Ovary (tissue), 9 donors: ENCODE results near the gene ZPBP2. TPM values are rescaled to one million over a fixed set of nuclear protein-coding genes. Genes with fewer than 3 reads are reported as not detected.

Experiments
- DNase-seq, 5 donors: peaks; one replicate each; pipeline ENCODE4 v3.0.0-alpha.2; 2019 to 2020
- H3K27ac ChIP-seq, 2 donors: fragments of 200-600 bp; one replicate each; pipeline versions ENCODE4 v1.5.1 to v1.8.0; 2019 to 2022
- H3K27me3 ChIP-seq: fragments of 200-600 bp; one replicate; pipeline ENCODE4 v1.8.0; 2022
- H3K36me3 ChIP-seq: fragments of 200-600 bp; sonication (generic); one replicate; pipeline ENCODE4 v1.5.1; 2019
- H3K4me1 ChIP-seq: one replicate; pipeline ENCODE4 v1.8.1; 2013; ENCODE audit warnings: mild to moderate bottlenecking, moderate library complexity; ENCODE audit not compliant: insufficient read depth
- H3K4me3 ChIP-seq: fragments of 200-600 bp; sonication (generic); one replicate; pipeline ENCODE4 v1.5.1; 2017
- H3K9me3 ChIP-seq, 2 donors: fragments of 200-600 bp in 1 of 2; sonication (generic) in 1 of 2; one replicate each; pipeline versions ENCODE4 v1.5.1 to v1.8.1; 2013 to 2019; ENCODE audit warnings: mild to moderate bottlenecking in 1 of 2, moderate library complexity in 1 of 2
- CTCF ChIP-seq, 3 donors: fragments of 450-650 bp in 2 of 3; fragments of 200-600 bp in 1 of 3; IDR thresholded peaks; one replicate each; pipeline versions ENCODE4 v1.5.1 to v1.8.0; 2016 to 2022; ENCODE audit warnings: antibody characterized with exemption in 3 of 3, mild to moderate bottlenecking in 1 of 3
- EP300 ChIP-seq: sonication (generic); formaldehyde crosslinking; IDR thresholded peaks from one replicate; pipeline ENCODE4 v1.6.1; 2017; ENCODE audit warnings: antibody characterized with exemption
- POLR2A ChIP-seq: fragments of 450-650 bp; IDR thresholded peaks from one replicate; pipeline ENCODE4 v1.6.1; 2017; ENCODE audit warnings: antibody characterized with exemption, mild to moderate bottlenecking, moderate library complexity
- WGBS, 3 donors: extraction: QIAGEN DNeasy Blood & Tissue Kit in 1 of 3; methylation state at CpG; one replicate each; pipeline versions ENCODE4 v1.1.5 to v1.1.7; 2013 to 2017; 5-methylcytosine and 5-hydroxymethylcytosine counted together
- intact Hi-C, 4 donors: fragments of 100-400 bp; cut with DNase I; formaldehyde crosslinking; loops; one replicate each; pipeline versions ENCODE4 v1.11.0 to v1.15.1; 2022 to 2023
- polyA plus RNA-seq, 2 donors: library from polyadenylated mRNA; stranded (reverse); fragments of 200-250 nt in 1 of 2; fragments of 350-450 nt in 1 of 2; fragmentation: Illumina TruSeq in 1 of 2; extraction: RNeasy Lipid Tissue Mini Kit (QIAGEN cat#74804) in 1 of 2; gene quantifications; one replicate each; pipeline ENCODE4 v1.2.3, GENCODE V29; 2013 to 2014
- total RNA-seq, 7 donors: library from RNA; depleted of rRNA in 2 of 7; stranded (reverse); fragments of >200 nt in 2 of 7; fragmentation: NEBNext Ultra II Directional in 3 of 7; extraction: Animal tissue kit (Norgen Biotek cat#: 25700) in 3 of 7; gene quantifications; one replicate each; pipeline versions ENCODE4 v1.1.0 to v1.2.4, GENCODE V29; 2016 to 2023
- donor health status: DM: no; HTN: no; CAD: no; lungs with moderate emphysema.
- donor health status: DM: no; HTN: no; CAD: no.
- donor health status: Bipolar disorder and iron deficiency.
- donor health status: DM: yes; HTN: yes; CAD: no.
- donor health status: DM: no; HTN: no; CAD: no.
- donor health status: DM: yes; HTN: yes; CAD: no.

ZPBP2 gene
- total and polyA plus RNA-seq, 9 donors = not detected

GRCh38 chr17:39861235-39861634 is 6.8 kb upstream of the ZPBP2 start:
- no peak overlapping the region for H3K27ac ChIP-seq
- H3K4me3 ChIP-seq = no peak overlapping the region
- no peaks in the 10 kb centered on the region for H3K4me1 ChIP-seq
- TF ChIP-seq CTCF (IDR thresholded peaks at IDR 0.05) (no peak), POLR2A (no peak), EP300 (no peak)
- peaks cover 2% of the 10 kb centered on the region for H3K27me3 ChIP-seq
- intact Hi-C loops = no loop called here
- no peak for DNase-seq
- peaks cover 0 to 5% of the 10 kb centered on the region in 2 donors for H3K9me3 ChIP-seq
- 88 to 94% (median 90%) methylated on average over 5 of the region's 5 CpGs for WGBS, 3 donors
- no peaks in the 10 kb centered on the region for H3K36me3 ChIP-seq

GRCh38 chr17:39863244-39863917 is 4.6 kb upstream of the ZPBP2 start:
- no peak for TF ChIP-seq EP300
- TF ChIP-seq POLR2A = no peak
- no peak for TF ChIP-seq CTCF (IDR thresholded peaks at IDR 0.05)
- H3K4me1 ChIP-seq = no peaks in the 10 kb centered on the region
- intact Hi-C loops = no loop called here
- no peak overlapping the region for H3K27ac ChIP-seq
- no peak overlapping the region for H3K4me3 ChIP-seq
- WGBS, 3 donors = 67 to 79% (median 71%) methylated on average over 7 of the region's 7 CpGs
- no peak for DNase-seq
- no peaks in the 10 kb centered on the region for H3K36me3 ChIP-seq
- H3K27me3 ChIP-seq = peaks cover 2% of the 10 kb centered on the region
- H3K9me3 ChIP-seq = peaks cover 0 to 18% of the 10 kb centered on the region in 2 donors

GRCh38 chr17:39863918-39864746 is 3.9 kb upstream of the ZPBP2 start, which contains the start of gene IKZF3:
Gene IKZF3, minus strand, starts transcription at chr17:39864312. Its CDS starts 186 bp downstream, at chr17:39864126.
- Histone ChIP-seq H3K27ac (no peak within 1 kb of the TSS), H3K9me3 (peaks cover 0 to 22% of the 10 kb centered on the region in 2 donors), H3K36me3 (no peaks in the 10 kb centered on the region), H3K4me1 (no peaks in the 10 kb centered on the region), H3K4me3 (no peak within 1 kb of the TSS), H3K27me3 (peaks cover 2% of the 10 kb centered on the region)
- no peak for TF ChIP-seq POLR2A
- TF ChIP-seq EP300 = no peak
- no peak for TF ChIP-seq CTCF (IDR thresholded peaks at IDR 0.05)
- intact Hi-C loops = no loop called here
- DNase-seq = peak in 1 of 5 donors; percentile 40
- WGBS, 3 donors = 4 to 5% (median 5%) methylated on average over 50 of the region's 50 CpGs

- peaks cover 2% of the 10 kb centered on the region for H3K27me3 ChIP-seq
- 85 to 89% (median 87%) methylated on average over 8 of the region's 8 CpGs for WGBS, 3 donors
- intact Hi-C loops = no loop called here
Measured at GRCh38 chr17:39866013-39866730, 1.8 kb upstream of the ZPBP2 start.

More at GRCh38 chr17:39866013-39866730, 1.8 kb upstream of the ZPBP2 start:
- H3K4me3 ChIP-seq = no peak overlapping the region
- no peak overlapping the region for H3K27ac ChIP-seq
- no peaks in the 10 kb centered on the region for H3K36me3 ChIP-seq
- DNase-seq = no peak
- peaks cover 0 to 22% of the 10 kb centered on the region in 2 donors for H3K9me3 ChIP-seq
- TF ChIP-seq EP300 = no peak
- TF ChIP-seq CTCF (IDR thresholded peaks at IDR 0.05) = no peak
- no peak for TF ChIP-seq POLR2A
- no peaks in the 10 kb centered on the region for H3K4me1 ChIP-seq
